GM18951 (cell line): ENCODE data around the gene ZNF595.
"Not testable (repeated sequence)": the region's sequence is repeated elsewhere in the genome, so short reads cannot be mapped to it uniquely, and the experiment has no call there.

Experiments used
- in situ Hi-C: fragments of 300-500 bp; cut with MboI; formaldehyde crosslinking; loops from one replicate; pipeline ENCODE4 v1.12.0; 2022; ENCODE audit warnings: low sequenced_read_pairs, mixed read lengths, inconsistent platforms; ENCODE audit not compliant: unreplicated experiment

ZNF595 gene

DNA sequence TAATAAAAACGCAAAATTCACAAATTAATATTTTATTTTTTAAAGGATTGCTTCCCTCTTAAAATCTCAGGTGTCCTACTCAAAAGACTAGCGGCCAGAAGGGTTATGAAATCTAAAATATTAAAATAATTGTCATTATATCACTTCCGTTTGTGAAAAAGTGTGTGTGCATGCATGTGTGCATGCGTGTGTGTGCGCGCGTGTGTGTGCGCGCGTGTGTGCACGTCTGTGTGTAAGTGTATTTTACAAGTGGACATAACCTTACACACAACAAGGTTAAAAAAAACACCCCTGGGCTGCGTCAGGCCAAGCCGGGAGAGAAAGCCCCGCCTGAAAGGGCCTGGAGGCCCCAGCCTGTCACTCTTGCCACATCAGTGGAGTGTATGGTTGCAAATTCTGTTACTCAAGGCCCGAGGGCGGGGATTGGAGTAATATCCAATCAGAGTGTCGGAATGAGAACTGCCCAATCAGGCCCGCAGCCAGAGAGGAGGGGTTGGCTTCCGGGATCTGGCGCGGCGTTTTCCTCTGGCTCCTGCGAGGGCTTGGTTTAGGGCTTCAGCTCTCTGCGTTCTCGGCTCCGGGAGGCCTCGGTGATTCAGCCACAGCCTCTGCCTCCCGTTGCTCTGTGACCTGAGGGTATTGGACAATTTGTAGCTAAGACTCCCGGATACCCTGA lies at the start of gene ZNF595:
Gene ZNF595, plus strand, starts transcription at position 518 of the 676 bp plus-strand sequence. CDS start 168 bp downstream, outside the sequence.
- in situ Hi-C loops: not testable (repeated sequence)

DNA sequence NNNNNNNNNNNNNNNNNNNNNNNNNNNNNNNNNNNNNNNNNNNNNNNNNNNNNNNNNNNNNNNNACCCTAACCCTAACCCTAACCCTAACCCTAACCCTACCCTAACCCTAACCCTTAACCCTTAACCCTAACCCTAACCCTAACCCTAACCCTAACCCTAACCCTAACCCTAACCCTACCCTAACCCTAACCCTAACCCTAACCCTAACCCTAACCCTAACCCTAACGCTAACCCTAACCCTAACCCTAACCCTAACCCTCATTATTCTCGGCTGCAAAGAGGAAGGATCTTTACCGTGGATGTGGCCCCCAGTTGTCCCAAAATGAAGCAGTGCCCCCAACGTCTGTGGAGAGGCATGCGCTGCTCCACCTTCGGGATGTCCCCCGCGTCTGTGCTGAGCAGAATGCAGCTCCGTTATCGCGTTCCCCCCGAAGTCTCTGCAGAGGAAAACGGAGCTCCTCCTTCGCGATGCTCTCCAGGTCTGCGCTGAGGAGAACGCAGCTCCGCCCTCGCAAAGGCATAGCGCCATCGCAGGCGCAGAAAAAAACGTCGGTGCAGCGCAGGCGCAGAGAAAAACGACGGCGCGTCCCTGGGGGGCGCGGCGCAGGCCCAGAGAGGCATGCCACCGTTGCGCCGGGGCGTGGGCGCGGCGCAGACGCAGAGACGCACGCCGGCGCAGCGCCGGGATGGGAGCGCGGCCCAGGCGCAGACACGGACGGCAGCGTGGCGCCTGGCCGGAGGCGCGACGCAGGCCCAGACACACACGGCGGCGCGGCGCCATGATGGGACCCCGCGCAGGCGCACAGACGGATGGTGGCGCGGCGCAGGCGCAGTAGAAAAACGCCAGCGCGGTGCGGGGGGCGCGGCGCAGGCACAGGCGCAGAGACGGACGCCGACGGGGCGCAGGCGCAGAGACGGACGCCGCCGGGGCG lies 42.9 kb upstream of the ZNF595 start:
- in situ Hi-C loops: not testable (repeated sequence)

DNA sequence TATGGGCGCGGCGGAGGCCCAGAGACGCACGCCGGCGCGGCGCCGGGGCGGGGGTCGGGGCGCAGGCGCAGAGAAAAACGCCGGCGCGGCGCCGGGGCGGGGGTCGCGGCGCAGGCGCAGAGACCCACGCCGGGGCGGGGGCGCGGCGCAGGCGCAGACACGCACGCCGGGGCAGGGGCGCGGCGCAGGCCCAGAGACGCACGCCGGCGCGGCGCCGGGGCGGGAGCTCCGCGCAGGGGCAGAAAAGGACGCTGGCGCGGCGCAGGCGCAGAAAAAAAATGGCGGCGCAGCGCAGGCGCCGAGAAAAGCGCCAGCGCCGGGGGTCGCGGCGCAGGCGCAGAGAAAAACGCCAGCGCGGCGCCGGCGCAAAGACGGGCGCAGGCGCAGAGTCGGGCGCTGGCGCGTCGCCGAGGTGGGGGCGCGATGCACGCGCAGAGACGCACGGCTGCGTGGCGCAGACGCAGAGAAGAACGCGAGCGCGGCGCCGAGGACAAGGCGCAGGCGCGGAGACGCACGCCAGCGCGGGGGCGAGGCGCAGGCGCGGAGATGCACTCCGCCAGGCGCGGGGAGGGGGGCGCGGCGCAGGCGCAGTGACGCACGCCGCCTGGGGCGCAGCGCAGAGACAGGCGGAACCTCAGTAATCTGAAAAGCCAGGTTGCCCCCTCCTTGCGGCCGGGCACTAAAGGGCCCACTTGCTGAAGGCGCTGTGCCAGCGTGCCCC lies 41.9 kb upstream of the ZNF595 start:
- in situ Hi-C loops: not testable (repeated sequence)

DNA sequence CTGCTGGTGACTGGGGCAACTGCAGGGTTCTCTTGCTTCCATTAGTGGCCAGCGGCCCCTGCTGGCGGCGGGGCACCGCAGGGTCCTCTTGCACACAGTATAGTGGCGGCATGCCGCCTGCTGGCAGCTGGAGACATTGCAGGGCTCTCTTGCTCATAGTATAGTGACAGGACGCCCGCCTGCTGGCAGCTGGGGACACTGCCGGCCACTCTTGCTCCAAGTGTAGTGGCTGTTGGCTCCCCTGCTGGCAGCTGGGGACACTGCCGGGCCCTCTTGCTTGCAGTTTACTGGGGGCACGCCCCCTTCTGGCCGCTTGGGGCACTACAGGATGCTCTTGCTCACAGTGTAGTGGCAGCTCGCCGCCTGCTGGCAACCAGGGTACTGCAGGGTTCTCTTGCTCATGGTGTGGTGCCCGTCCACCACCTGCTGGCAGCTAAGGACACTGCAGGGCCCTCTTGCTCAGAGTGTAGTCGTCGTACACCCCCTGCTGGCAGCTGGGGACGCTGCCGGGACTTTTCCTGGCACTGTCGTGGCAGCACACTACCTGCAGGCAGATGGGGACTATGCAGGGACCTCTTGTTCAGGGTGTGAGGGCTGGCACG lies 41.2 kb upstream of the ZNF595 start:
- in situ Hi-C loops: not testable (repeated sequence)

DNA sequence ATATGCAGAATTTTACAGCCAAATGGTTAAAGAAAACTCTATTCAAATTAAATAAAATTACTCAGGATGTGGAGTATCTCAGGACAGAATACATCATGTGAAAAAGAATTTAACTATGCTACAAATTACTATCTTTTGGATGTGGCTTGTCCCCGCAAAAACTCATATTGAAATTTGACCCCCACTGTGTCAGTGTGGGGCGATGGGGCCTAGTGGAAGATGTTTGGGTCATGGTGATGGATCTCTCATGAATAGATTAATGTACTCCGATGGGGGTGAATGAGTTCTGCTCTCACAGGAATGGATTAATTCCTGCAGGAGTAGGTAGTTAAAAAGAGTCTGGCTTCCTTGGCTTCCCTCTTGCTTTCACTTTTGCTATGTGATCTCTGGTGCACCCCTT lies 35.0 kb upstream of the ZNF595 start:
- in situ Hi-C loops: not testable (repeated sequence)

DNA sequence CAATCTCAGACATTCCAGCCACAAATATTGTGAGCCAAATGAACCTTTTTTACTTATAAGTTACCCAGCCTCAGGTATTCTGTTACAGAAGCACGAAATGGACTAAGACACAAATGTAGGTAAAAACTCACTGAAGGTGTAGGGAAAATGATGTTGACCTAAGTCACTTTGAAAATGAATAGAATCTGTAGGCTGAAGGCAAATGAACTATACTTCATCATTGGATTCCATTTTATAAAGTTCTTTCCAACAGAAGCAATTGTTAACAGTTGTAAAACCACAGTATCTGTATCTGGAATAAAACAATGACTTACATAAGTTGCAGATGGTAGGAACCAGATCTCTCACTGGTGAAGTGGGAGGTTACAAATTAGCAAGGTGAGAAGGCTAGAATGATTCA lies 34.5 kb upstream of the ZNF595 start:
- in situ Hi-C loops: not testable (repeated sequence)

DNA sequence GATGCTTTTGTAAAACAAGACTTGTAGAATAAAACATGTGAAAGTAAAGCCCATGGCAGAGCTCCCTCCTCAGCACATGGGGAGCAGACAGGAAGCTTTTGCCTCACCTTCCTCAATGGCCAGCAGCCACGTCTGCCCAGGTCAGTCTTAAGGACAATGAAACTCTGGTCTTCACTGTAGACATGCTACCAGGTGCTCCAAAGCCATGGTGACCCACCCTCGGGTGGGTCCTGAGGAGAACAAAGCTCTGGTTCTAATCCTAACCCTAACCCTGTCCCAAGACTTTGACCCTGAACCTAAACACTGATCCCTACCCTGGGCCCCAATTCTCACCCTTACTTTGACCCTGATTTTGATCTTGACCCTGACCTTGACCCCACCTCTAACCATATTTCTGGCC lies 30.2 kb upstream of the ZNF595 start:
- in situ Hi-C loops: not testable (repeated sequence)

DNA sequence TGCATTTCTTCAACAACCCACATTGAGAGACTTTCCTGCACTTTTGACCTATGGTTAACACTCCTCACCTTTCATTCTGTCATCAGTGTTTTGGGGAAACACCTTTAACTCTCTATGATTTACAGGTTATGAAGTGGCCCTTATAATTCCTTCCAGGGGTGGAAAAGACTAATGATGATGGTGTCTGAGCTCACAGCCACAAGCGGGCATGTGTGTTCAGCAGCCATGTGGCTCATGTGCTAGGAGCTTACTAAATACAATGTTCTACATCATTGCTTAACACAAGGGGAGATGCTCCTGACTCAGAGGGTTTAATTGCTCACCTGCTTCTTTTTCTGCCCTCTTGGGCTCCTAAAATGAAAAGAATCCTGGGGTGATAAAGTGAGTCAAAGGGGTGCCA lies 28.8 kb upstream of the ZNF595 start:
- in situ Hi-C loops: not testable (repeated sequence)

DNA sequence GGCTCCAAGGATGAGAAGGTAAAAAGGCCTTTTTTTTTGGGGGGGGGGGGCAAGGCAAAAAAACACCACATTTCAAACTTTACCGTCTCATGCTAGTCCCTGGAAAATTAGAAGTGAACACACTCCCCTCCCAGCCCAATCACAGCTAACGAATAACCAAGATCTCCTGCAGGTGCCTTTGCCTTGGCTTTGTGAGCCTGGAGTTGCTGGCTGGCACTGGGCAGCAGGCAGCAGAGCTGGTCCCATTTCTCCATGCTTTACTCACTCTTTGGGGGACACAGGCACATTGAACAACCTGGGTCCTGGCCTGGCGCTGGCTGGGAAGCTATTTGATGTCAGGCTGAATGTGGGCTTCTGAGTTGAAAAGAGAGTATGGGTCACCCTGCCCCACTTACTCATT lies 25.6 kb upstream of the ZNF595 start:
- in situ Hi-C loops: not testable (repeated sequence)

DNA sequence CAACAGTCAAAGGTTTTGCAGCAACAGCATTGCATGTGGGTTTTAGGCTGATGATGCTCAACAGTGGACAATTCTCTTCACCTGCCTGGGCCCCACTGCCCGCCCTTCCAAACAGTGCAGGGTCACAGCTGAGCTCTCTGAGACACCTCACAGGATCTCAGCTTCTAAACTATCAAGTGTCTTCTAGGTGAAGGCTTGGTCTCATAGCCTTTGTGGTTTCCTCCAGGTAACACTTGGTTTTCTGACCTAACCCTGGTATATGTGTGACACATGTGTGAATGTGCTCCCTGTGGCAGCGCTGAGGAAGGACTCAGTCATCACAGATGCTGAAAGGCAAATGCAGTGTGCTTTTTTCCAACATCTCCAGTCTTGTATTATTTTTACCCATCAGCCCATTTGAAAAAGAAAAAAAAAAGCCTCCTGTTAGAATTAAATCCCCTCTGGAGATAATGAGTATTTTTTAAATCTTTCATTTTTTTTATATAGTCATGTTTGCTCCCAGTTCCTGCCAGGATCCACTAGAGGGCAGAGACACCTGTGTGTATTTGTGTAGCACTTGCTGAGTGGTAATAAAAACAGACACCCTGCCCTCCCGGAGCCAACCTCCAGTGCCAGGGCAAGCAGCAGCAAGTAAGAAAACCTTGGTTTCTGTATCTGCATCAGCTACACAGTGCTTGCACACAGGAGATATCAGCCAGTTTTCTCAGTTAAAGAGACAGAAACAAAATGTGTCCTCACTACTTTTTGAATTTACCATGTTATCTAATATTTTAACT lies 24.2 kb upstream of the ZNF595 start:
- in situ Hi-C loops: not testable (repeated sequence)

DNA sequence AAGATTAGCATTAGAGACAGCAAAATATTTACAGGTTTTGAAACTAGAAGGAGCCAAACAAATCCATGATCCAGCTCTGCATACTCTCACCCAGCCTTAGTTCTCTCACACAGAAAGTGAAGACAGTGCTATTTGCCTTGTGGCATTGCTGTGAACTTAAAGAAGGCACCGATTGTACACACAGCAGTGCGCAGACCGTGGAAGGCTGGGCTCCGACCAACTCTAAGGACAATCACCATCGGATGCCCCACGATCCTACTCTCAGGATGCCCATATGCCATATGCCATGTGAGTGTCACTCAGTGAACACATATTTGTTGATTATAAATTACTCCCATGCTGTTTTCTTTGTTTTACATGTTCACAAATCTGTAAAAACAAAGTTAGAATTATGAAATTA lies 19.8 kb upstream of the ZNF595 start:
- in situ Hi-C loops: not testable (repeated sequence)

DNA sequence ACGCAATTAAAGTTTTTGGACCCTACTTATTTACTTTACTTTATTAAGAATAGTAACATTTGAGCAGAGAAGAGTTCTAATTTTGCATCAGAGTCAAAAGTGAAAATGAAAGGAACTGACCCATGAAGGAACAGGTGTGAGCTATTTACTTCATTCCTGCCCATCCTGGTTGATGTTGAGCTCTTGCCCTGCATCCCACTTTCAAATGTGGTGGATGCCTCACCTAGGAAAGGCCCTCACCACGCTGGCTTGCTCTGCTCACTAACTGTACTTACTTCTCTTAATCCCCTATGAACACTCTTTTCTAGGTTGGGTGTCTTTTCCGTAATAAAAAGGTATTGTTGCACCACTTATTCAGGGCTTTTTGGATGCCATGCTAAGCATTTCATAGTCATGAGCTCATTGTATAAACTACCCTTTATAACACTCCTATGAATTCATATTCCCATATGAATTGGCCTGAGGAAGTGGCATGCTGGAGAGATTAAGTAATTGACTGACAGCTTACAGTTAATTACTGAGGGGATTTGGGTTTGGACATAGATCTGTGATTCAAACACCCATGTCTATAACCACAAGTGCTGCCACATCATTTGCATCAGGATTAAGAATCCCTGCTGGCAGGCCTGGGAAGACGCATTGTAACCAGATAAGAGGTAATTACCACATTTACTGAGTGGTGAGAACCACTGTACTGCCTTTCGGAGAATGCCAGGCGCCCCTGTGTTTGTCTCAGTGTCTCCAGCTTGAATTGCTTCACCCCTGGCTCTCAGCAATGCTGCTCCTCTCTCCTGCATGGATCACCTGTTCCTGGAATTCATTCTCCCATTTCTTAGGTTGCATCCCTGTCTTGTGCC lies 16.3 kb upstream of the ZNF595 start:
- in situ Hi-C loops: not testable (repeated sequence)

DNA sequence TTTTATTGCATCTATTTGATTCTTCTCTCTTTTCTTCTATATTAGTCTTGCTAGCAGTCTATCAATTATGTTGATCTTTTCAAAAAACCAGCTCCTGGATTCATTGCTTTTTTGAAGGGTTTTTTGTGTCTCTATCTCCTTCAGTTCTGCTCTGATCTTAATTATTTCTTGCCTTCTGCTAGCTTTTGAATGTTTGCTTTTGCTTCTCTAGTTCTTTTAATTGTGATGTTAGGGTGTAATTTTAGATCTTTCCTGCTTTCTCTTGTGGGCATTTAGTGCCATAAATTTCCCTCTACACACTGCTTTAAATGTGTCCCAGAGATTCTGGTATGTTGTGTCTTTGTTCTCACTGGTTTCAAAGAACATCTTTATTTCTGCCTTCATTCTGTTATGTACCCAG lies 14.9 kb upstream of the ZNF595 start:
- in situ Hi-C loops: not testable (repeated sequence)

DNA sequence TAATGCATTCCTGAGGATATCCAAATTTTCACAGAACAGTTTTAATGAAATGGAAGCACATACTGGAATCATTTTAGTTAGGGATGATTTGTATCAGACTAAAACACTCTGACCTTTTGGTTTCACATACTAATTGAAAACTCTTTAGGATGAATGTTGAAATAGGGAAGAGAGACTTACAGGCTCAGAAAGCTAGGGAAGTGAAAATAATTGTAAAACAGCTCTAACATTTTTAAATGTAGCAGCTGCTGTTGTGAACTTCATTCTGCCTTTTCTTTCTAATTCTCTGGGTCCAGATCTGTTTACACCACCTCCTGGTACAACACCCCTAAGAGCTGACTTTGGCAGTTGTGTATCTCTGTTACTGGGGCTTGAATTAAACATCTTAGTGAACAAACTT lies 9.7 kb upstream of the ZNF595 start:
- in situ Hi-C loops: not testable (repeated sequence)

DNA sequence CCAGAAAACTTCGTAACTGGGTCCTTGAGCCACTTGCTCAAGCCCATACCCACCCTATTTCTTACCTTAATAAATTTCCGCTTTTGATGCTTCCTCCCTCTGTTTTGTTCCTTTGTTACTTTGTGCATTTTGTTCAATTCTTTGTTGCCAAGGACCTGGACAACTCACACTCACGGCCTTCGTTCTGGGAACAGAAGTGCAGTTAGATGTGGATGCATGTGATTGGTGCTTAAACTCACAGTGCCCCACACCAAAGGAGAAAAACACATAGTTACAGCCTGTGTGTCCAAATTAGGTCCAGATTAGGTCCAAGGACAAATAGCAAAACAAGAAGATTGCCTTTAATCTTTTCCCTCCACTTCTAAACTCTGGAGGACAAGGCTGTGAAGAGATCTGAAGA lies 1.9 kb upstream of the ZNF595 start:
- in situ Hi-C loops: not testable (repeated sequence)

DNA sequence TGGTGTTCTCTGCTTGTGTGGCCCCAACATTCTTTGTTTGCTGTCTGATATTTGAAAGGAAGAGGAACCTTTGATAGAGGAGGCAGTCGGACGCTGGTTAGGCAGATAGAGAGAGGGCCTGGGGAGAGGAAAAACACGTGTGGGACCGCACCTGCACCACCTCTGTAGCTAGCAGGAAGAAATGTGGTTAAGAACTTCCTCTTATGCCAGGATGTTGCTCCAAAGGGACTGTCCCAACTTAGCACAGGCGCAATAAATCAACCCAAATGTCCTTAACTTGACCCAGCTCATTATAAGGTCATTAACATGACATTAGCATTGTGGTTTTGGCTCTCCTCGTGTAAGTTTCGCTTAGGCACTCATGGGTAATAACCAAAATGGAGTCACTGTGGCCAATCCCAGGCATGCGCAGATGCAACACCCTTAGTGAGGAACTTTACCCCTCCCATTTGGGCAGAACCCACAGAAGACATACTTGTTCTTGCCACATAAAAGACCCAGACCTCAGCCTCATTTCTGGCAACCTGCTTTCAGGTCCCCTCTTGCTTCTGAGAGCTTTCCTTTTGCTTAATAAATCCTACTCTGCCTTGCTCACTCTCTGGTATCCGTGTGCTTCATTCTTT lies 1.4 kb upstream of the ZNF595 start:
- in situ Hi-C loops: not testable (repeated sequence)

DNA sequence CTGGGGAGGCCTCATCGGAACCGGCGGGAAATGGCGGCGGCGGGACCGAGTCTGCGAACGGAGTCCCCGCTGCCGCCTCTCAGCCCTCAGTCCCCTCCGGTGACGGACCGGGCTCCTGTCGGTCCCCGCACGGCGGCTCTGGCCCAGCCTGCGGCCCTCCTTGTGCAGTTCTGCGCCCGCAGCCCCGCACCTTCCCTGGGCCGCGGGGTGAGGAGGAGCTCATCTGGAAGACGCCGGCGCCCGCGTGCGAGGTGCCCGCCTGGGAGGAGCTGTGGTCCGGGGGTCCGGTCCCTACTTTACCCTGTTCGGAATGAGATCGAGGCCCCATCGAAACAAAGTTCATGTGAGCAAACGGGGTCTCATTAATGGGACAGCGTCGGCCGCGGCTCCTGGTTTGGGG lies 400 bp downstream of the ZNF595 start:
- in situ Hi-C loops: not testable (repeated sequence)

DNA sequence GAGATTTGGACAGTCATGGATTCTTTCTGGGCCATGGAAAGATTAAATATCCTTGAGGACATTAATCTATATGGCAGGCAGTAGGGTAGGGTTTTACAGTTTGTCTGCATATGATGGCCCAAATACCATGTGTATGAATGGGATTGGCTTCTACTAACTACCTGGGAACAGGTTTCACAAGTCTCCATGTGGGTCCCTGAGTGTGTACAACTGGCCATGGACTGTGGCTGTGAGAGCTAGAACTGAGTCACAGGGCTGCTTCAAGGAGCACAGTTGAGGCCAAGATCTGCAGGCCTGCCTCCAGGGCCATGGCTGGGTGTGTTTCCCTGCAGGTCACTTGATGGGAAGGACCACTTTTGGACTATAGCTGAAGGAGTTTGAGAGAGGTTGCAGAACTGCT lies 11.6 kb downstream of the ZNF595 start:
- in situ Hi-C loops: not testable (repeated sequence)
